Stimulated activated CD4-positive, alpha-beta T cell treated with anti-CD3 and anti-CD28 coated beads, Interleukin-4, amount 100 ng/mL, for 1 hour (primary cell): ENCODE results near the gene GLMP.

Source experiments
- DNase-seq: peaks from one replicate; pipeline ENCODE4 v3.0.0-alpha.2; 2020

Gene GLMP

GRCh38 chr1:156247460-156248322 lies 47.8 kb downstream of the GLMP start, which contains the start of gene PAQR6:
Gene PAQR6 (minus strand): TSS chr1:156248056. CDS start chr1:156246731, 1,325 bp downstream.
- no peak for DNase-seq

GRCh38 chr1:156246781-156247459 lies 48.6 kb downstream of the GLMP start:
- DNase-seq: no peak

- DNase-seq: no peak
These were observed 49.2 kb downstream of the GLMP start for GRCh38 chr1:156246241-156246780.

- DNase-seq: peak; percentile 41
These were observed 49.8 kb downstream of the GLMP start for GRCh38 chr1:156245451-156246232.

GRCh38 chr1:156244712-156245111 lies 50.8 kb downstream of the GLMP start:
- no peak for DNase-seq

GRCh38 chr1:156244126-156244525 lies 51.4 kb downstream of the GLMP start:
- DNase-seq: no peak

GRCh38 chr1:156242738-156243137 lies 52.7 kb downstream of the GLMP start:
- DNase-seq: no peak
